ENCODE measurements around the gene NOL8.

NOL8 gene

GRCh38 chr9:92310562-92310961 lies 14.6 kb downstream of the NOL8 start:
- no peak for DNase-seq

DNA sequence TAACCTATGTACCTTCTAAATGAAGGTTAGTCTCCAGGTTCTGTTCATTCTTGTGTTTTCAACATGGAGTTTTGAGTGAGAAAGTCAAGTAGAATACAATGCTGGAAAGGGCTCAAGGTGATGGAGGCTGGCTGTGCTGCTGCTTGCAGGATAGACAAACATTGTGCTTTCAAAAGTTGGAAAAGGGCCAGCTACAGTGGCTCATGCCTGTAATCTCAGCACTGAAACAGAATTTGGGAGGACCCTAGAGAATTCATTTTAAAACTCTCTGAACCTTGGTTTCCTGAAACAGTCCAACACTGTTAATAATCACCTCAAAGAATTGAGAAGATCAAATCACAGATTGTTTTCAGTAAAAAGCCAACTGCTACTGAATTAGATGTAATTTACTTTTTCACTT lies 16.3 kb downstream of the NOL8 start:
- DNase-seq: no peak

- DNase-seq: no peak
These were observed 24.2 kb downstream of the NOL8 start for GRCh38 chr9:92300936-92301335.

- no peak for DNase-seq
These were observed 26.0 kb downstream of the NOL8 start for GRCh38 chr9:92299116-92299515.

- no peak for DNase-seq
These were observed 27.1 kb downstream of the NOL8 start for GRCh38 chr9:92298036-92298435.

DNA sequence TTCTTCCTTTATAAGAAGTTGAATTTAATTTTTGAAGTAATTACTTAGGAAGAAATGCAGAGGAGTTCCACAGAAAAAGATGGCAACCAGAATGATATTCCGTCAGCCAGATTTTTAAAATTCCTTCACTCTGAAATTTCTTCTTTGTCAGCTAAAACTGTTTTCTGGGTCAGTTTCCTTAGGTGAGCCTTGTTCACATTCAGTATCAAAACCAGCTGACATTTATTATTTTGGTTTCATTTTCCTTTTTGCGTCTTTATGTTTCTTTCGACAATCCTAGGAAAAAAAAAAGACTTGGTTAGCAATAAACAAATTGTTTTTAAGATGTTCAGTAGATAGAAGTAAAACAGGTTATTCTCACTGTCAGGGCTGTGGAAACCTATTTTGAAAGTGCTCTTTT lies 27.5 kb downstream of the NOL8 start:
- DNase-seq: no peak

- DNase-seq: no peak
These were observed 29.3 kb downstream of the NOL8 start for GRCh38 chr9:92295827-92296258.

- DNase-seq: no peak
These were observed 29.8 kb downstream of the NOL8 start for GRCh38 chr9:92295240-92295790.

DNA sequence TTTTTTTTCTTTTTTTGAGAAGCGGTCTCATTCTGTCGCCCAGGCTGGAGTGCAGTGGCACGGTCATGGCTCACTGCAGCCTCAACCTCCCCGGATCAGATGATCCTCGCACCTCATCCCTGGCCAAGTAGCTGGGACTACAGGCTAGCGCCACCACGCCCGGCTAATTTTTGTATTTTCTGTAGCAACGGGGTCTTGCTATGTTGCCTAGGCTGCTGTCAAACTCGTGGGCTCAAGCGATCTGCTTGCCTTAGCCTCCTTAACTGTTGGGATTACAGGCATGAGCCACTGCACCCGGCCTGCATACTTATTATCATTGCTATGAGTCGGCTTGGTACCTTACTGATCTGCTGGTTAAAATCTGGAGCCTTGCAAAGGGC lies 30.9 kb downstream of the NOL8 start:
- DNase-seq: peak; percentile 11

GRCh38 chr9:92293452-92294296 lies 31.5 kb downstream of the NOL8 start, which contains the start of gene IARS1:
Gene IARS1 (minus strand): TSS chr9:92293697. CDS start chr9:92289419, 4,278 bp downstream.
- DNase-seq: peak; percentile 99

GRCh38 chr9:92293075-92293354 lies 32.1 kb downstream of the NOL8 start:
- DNase-seq: no peak

DNA sequence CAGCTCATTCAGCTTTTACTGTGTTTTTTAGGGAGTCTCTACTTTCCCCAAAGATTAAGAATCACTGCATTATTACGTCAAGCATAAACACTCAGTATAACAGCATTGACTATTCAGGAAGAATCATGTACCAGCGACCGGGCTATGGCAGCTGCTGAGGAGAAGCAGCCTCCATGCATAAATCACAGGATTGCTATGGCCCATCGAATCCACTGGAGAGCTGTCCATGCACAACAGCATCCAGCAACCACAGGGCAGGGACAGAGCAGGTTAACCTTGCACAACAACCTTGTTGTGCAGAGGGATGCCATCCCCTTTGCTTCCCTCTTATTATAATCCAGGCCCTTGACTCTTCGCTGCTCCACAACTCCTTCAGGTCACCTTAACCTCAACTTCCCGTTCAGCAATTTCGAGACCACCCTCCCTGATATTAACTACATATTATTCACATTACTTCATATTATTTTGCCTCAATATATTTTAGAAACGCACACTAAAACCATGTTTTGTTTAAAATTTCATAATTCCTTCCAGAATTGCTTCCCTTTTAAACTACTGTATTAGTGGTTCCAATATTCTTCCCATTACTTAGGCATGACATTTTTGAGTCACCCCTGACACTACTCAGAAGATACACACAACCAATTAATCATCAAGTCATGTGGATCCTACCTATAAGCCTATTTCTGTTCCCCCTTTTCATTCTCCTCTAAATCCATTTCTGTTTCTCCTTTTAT lies 32.6 kb downstream of the NOL8 start:
- no peak for DNase-seq

GRCh38 chr9:92291577-92291976 lies 33.6 kb downstream of the NOL8 start:
- DNase-seq: no peak

- DNase-seq: no peak
These were observed 34.2 kb downstream of the NOL8 start for GRCh38 chr9:92290785-92291429.

- DNase-seq: no peak
These were observed 35.3 kb downstream of the NOL8 start for GRCh38 chr9:92289708-92290390.

DNA sequence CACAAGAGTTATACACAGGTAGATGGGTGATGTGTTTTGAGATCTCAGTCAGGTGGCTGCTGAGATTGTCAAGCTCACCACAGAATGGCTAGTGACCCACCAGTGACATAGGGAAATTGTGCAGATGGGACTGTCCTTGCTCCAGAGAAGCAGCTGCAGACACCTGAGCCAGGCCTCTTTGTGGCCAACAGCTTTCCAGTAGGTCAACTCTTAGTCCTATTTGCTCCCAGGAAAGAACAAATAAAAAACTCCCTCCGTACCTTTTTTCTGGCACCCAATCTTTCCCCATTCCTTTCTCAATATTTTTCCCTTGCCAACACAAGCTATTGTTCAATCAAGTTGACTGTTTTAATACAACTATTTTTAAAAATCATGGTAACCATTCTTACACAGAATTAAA lies 45.8 kb downstream of the NOL8 start:
- DNase-seq: no peak

GRCh38 chr9:92278110-92278509 lies 47.0 kb downstream of the NOL8 start:
- DNase-seq: no peak

DNA sequence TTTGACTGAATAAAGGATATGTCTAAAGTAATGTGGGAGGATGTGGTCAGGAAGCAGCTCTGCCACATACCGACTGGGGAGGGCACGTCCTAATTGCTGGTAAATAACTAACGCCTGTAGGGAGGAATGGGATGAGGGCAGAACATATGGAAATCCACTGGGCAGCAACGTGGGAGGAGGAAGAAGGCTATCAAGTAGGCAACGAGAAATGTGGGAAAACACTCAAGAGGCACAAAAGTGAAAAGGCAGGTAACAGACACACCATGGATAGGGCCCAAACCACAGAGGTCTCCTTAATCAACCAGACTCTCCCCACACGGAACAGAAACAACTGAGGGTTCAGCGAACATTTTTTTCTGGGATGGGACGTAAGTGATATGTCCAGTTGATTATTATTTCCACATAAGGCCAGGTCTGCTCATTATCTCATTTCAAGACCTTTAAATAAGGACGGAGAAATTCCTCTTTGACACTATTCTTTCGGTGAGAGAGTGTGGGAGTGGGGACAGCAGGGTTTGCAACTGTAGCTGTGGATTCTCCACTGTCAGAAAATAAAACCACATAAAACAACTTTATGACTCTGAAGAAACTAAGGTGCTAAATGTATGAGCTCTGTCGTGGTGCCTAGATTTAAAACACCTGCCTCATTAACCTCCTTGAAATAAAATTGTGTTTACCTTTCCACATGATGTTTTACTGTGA lies 48.7 kb downstream of the NOL8 start:
- no peak for DNase-seq

- DNase-seq: no peak
These were observed 49.6 kb downstream of the NOL8 start for GRCh38 chr9:92275541-92275940.

- no peak for DNase-seq
These were observed 54.6 kb downstream of the NOL8 start for GRCh38 chr9:92270511-92270910.

DNA sequence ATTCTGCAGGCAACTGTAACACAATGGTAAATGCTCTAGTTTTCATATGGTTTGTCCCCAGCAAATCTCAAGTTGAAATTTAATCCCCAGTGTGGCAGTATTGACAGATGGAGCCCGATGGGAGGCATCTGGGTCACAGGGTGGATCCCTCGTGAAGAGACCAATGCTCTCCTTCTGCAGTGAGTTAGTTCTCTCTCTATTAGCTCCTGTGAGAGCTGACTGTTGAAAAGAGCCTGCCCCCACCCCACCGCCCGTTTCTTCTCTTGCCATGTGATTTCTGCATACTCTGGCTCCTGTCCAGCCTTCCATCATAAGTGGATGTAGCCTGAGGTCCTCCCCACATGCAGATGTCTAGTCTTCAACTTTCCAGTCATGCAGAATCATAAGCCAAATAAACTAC lies 58.7 kb downstream of the NOL8 start:
- no peak for DNase-seq

DNA sequence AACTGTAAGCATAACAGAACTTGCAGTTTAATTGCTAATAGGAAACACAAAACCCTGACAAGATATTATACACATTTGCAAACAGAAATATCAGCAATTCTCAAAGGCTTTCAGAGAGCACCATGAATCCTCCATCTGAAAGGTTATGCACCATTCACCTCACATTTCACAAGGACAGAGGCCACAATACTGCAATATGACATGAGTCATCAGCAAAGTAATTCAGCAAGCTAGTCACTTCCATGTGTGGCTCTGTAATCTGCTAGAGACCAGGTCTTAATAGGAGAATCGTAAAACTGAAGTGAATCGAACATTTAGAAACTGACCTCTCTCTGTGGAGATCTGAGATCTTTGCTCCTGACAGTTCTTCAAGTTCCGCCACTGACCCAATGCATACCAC lies 60.0 kb downstream of the NOL8 start:
- no peak for DNase-seq
